ENCODE measurements around the gene CAB39.
"Not testable (repeated sequence)": the region's sequence is repeated elsewhere in the genome, so short reads cannot be mapped to it uniquely, and the experiment has no call there.

DNA sequence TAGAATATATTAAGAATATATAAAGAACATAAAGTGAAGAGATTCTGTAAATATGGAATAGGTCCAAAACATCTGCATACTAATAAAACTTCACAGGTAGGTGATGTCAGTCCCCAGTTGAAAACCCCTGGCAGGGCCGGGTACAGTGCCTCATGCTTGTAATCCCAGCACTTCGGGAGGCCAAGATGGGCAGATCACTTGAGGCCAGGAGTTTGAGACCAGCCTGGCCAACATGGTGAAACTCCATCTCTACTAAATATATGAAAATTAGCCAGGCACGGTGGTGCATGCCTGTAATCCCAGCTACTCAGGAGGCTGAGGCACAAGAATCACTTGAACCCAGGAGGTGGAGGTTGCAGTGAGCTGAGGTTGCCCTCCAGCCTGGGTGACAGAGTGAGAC, 13.9 kb upstream of the CAB39 start:
- TF ChIP-seq, protein P1, sequence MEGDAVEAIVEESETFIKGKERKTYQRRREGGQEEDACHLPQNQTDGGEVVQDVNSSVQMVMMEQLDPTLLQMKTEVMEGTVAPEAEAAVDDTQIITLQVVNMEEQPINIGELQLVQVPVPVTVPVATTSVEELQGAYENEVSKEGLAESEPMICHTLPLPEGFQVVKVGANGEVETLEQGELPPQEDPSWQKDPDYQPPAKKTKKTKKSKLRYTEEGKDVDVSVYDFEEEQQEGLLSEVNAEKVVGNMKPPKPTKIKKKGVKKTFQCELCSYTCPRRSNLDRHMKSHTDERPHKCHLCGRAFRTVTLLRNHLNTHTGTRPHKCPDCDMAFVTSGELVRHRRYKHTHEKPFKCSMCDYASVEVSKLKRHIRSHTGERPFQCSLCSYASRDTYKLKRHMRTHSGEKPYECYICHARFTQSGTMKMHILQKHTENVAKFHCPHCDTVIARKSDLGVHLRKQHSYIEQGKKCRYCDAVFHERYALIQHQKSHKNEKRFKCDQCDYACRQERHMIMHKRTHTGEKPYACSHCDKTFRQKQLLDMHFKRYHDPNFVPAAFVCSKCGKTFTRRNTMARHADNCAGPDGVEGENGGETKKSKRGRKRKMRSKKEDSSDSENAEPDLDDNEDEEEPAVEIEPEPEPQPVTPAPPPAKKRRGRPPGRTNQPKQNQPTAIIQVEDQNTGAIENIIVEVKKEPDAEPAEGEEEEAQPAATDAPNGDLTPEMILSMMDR (IDR thresholded peaks at IDR 0.05), result not testable (repeated sequence)
- not testable (repeated sequence) for TF ChIP-seq EZH2 (IDR thresholded peaks at IDR 0.05)

Data from neural progenitor cell (in vitro differentiated cells).